T follicular helper cell (primary cell): ENCODE results near the gene UNC13C.

ENCODE experiments used
- DNase-seq: peaks from one replicate; pipeline ENCODE4 v3.0.0-alpha.2; 2020; ENCODE audit warnings: low read depth

Gene UNC13C

DNA sequence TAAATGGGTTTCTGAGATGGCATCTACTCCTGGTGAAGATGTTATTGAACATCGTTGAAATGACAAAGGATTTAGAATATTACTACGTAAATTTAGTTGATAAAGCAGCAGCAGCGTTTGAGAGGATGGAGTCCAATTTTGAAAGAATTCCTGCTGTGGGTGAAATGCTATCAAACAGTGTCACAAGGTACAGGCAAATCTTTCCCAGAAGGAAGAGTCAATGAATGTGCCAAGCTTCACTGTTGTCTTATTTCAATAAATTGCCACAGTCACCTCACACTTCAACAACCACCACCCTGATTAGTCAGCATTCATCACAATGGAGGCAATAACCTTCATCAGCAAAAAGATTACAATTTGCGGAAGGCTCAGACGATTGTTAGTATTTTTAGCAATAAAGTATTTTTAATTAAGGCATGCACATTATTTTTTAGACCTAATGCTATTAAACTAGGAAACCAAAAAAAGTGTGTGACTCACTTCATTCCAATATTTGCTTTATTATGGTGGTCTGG, 142.8 kb downstream of the UNC13C start:
- no peak for DNase-seq

- no peak for DNase-seq
Observed at GRCh38 chr15:54127574-54127973, 149.3 kb downstream of the UNC13C start.

DNA sequence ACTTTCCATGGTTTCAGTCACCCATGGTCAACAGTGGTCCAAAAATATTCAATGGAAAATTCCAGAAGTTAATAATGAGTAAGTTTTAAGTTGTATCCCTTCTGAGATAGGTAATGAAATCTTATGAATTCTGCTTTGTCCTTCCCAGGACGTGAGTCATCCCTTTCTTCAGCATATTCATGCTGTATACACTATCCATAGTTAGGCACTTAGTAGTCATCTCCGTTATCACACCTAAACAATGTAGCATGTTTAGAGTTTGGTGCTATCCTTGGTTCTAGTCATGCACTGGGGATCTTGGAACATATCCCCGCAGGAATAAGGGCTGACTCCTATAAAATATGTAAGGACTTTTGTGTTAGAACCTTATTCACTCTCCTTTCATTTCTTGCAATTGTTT, 153.2 kb downstream of the UNC13C start:
- DNase-seq = no peak

DNA sequence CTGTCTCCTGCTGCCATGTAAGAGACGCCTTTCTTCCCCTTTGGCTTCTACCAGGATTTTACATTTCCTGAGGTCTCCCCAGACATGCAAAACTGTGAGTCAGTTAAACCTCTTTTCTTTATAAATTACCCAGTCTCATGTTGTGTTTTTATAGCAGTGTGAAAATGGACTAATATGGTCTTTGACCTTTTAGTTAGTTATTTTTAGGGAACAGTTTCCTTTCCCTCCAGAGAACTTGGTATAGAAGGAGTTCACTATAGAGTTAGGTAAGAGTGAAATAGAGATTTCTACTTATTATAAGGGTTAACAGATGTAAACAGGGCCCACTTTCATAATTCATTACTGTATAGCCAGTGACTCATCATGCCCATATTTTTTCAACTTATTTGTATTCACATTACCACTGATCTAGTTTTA, 170.9 kb downstream of the UNC13C start:
- DNase-seq = no peak

DNA sequence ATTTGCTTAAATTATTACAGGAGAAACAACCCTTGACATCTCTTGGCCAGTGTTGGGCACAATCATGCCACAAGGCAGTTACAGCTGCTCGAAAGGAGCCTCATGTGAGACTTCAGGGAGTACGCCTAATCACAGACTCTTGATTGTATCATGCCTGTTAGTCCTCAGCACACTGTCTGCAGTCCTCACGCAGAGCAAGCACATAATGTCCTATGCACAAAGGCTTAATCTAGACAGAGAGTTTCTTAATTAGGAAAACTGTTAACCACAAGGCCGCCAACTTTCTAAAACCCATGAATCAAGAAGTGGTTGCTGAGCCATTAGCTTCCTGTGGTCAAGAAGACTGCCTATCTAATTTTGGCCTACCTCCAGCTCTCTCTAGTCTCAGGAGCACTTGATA, 172.0 kb downstream of the UNC13C start:
- no peak for DNase-seq

GRCh38 chr15:54159012-54159411, 180.8 kb downstream of the UNC13C start:
- no peak for DNase-seq

DNA sequence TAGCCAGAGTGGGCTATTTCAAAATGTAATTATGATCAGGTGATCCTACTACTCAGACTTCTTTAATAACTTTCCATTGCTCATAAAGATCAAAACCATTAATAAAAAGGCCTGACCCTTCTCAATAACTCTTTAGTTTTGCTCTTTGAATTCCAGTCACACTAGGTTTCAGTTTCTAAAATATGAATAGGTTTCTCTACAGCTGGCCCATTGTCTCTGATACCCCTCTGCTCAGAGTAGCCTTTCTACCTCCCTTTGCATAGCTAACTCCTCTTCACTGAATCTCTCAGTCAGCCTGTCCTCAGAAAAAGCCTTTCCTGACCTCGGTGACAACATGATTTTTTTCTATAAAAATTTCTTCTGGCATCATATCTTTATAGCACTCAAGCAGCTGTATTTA, 209.1 kb downstream of the UNC13C start:
- DNase-seq = no peak

DNA sequence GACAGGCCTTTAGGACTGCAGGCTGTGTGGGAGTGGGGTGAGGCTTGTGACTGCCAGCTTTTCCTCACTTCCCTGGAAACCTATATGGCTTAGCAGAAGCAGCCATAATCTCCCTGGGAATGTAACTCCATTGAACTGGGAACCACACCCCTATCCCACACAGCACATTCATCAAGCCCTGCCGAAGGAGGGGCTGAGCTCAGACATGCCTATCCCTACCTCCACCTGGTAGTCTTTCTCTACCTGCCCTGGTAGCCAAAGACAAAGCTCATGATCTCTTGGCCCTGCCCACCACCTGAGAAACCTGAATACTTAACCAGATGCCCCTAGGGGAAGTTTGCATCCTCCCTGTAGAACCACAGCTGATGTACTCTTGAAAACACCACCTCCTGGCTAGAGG, 219.8 kb downstream of the UNC13C start:
- DNase-seq = no peak

GRCh38 chr15:54206586-54207321, 228.5 kb downstream of the UNC13C start:
- DNase-seq = no peak

- DNase-seq = no peak
Observed at GRCh38 chr15:54208786-54209185, 230.5 kb downstream of the UNC13C start.

GRCh38 chr15:54212635-54213034, 234.4 kb downstream of the UNC13C start:
- no peak for DNase-seq

DNA sequence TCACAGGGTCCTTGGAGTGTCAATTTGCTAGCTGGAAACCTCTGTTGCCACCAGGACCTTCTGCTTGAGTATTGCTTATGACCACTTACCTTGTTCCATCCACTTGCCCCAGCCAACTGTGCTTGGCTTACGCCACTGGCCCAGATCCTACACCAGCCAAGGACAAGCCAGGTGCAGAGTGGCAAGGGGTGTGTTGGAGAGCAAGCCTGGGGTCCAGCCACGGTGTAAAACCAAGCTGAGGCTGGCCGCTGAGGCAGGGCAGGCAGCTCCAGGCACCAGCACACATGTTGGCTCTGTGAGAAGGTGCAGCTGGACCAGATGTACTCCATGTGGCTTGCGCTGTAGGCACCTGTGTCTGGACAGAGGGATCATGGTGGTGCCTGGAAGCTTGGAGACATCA, 248.2 kb downstream of the UNC13C start:
- DNase-seq = no peak

DNA sequence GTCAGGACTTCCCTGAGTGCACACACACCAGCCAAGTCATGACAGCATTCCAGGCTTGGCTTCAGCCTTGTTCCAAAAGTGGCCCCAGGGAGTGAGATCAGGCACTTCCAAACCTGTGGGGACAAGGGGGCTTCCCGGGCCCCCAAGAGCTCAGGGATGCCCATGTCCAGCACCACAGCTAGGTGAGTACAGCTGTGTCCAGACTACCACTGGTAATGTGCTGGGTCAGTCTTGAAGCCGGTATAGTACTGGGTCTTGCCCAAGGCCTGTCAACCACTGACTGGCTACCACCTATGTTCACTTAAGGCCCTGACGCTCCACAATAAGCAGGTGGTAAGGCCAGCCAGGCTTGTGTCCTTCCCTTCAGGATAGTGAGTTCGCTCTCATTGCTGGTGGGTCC, 249.3 kb downstream of the UNC13C start:
- no peak for DNase-seq

GRCh38 chr15:54250326-54250725, 272.1 kb downstream of the UNC13C start:
- no peak for DNase-seq

- no peak for DNase-seq
Observed at GRCh38 chr15:54256190-54256589, 277.9 kb downstream of the UNC13C start.

GRCh38 chr15:54273928-54274327, 295.7 kb downstream of the UNC13C start:
- no peak for DNase-seq

- no peak for DNase-seq
Observed at GRCh38 chr15:54277834-54278233, 299.6 kb downstream of the UNC13C start.

- no peak for DNase-seq
Observed at GRCh38 chr15:54280726-54281125, 302.5 kb downstream of the UNC13C start.

- DNase-seq = no peak
Observed at GRCh38 chr15:54282228-54282836, 304.1 kb downstream of the UNC13C start.

DNA sequence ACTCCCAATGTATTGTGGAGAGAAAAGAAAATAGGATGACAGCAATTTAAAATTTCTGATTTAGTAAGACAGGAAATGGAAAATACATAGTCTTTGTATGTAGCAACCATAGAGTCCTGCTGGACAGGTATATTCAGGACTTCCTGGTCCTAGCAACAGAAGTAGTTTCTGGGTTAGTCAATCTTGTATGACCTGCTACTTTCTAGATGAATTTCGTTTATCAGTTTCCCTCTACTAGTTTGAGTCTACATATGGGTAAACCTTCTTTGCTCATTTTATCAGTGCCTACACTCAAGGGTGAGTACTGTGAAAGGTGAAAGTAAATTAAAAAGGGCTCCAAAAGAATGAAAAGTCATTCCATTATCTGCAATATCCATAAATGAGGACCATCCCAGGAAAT, 309.8 kb downstream of the UNC13C start:
- no peak for DNase-seq

DNA sequence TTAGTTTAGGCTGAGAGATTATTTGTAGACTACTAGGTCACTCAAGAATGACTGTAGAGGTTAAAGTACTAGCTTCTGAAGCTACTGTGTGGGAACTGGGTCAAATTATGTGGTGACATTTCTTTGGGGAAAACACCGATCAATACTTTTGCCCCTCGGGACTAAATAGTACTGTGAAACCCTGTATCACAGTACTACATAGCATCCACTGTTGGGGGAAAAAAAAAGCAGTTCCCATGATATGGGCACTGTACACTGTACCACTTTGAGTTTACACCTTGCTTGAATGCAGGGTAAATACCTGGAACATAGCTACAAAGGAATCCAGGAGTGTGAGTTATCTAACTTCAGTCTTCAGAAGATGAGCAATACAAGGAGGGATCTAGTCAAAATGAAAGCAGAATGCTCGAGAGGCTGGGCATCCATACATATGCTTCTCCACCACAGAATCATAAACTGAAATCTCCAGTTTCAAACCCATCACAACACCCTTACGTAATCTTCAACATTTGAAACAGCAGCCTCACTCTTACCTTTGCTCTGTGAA, 311.4 kb downstream of the UNC13C start:
- no peak for DNase-seq

- DNase-seq = no peak
Observed at GRCh38 chr15:54298396-54298795, 320.2 kb downstream of the UNC13C start.

DNA sequence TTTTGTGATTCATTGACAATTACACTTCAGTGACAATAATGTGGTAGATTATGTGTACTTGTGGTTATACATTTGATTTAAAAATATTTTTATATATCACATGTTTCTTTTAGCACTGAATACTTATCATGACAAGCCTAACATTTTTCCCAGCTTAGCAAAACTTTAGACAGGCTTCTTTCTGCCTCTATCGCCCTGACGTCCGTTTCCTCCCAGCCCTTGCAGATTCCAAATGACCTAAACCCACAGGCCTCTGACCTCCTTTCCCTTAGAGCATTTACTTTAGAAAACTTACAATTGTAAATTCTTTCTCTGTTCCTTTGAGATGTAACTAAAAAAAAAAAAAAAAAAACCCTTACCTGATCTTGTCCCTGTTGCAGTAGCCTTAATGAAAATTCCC, 326.1 kb downstream of the UNC13C start:
- no peak for DNase-seq
